Measurements from ENCODE around the gene TSSK1B. TPM values are rescaled to one million over a fixed set of nuclear protein-coding genes. Genes with fewer than 3 reads are reported as not detected.

Gene TSSK1B
- 0.46 and 0.50 TPM in 2 replicates for total RNA-seq

GRCh38 chr5:113434889-113435288, at the start of gene TSSK1B:
TSS of gene TSSK1B (minus strand) at chr5:113434989. CDS start at chr5:113434839, 150 bp downstream.

Other genes with a start within 250 kb of the TSSK1B start
- gene MCC, start 53.5 kb upstream of the TSSK1B start, total RNA-seq: 33.4 and 49.0 TPM in 2 replicates
- 22.1 and 28.7 TPM in 2 replicates for gene YTHDC2, start 78.7 kb upstream of the TSSK1B start, total RNA-seq

Measured in smooth muscle cell of the pulmonary artery (primary cell).